Adrenal gland (tissue), 5 donors: ENCODE measurements around the gene ACOT7.

Source experiments
- CTCF ChIP-seq, 6 experiments: fragments of 450-650 bp in 4 of 6; fragments of 200-600 bp in 2 of 6; sonication (generic) in 1 of 6; IDR thresholded peaks; 1 replicate in 5 of 6; 2 replicates in 1 of 6; pipeline versions ENCODE4 v1.5.1 to v1.8.0; 2016 to 2021; ENCODE audit warnings: antibody characterized with exemption in 6 of 6, mild to moderate bottlenecking in 2 of 6, moderate library complexity in 1 of 6
- POLR2A ChIP-seq, 2 donors: fragments of 450-650 bp; IDR thresholded peaks; one replicate each; pipeline ENCODE4 v1.6.1; 2017; ENCODE audit warnings: antibody characterized with exemption in 2 of 2, mild to moderate bottlenecking in 2 of 2, moderate library complexity in 1 of 2
- donor health status: DM: no; HTN: no; CAD: no.

GRCh38 chr1:6399294-6399693 lies 5.7 kb upstream of the ACOT7 start:
- TF ChIP-seq CTCF (IDR thresholded peaks at IDR 0.05) (no peak), POLR2A (IDR thresholded peaks at IDR 0.05) (no peak)
